HTERT RPE-1 (cell line): Measurements from ENCODE around the gene MRRF.

Experiments used
- in situ Hi-C: fragments of 300-500 bp; cut with MboI; formaldehyde crosslinking; loops from 4 replicates; pipeline ENCODE4 v1.14.3; 2020; ENCODE audit warnings: low sequenced_read_pairs

The MRRF gene

DNA sequence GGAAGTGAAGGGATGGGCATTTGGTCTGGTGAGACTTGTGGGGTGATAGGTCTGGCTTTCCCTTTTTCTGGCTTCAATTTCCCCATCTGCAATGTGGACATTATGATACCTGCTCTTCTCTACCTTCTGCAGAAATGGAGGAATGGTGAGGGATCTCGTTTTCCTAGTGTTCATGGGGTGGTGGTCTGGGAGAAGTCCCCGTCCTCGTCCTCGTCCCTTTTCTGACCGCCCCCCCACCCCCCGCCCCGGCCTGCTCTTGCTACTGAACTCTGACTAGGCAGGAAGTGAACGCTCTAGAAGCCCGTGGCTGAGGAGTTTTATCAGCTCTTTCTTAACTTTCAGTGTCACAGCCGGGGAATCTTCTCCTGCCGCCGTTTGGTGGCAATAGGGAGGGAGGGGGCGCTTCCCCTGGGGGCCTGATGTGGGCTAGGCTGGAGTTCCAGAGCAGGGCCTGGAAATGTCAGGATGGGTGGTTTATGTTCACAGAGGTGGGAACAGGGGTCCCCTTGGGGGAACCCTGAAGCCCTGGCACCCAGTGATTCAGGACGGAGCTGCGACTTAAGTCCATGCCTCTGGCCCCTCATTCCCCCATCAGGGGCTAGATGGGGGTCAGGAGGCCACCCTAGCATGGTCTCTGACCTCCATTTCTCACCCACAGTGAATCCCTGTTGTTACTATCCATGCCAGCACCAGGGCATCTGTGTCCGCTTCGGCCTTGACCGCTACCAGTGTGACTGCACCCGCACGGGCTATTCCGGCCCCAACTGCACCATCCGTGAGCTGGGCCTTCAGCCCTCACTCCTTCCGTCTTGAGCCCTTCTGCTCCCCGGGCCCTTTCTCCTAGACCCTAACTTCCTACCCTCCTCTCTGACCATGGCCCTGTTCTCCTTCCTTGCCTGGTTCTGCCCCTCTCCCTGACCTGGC, 112.8 kb downstream of the MRRF start:
- in situ Hi-C loops: no loop called here

DNA sequence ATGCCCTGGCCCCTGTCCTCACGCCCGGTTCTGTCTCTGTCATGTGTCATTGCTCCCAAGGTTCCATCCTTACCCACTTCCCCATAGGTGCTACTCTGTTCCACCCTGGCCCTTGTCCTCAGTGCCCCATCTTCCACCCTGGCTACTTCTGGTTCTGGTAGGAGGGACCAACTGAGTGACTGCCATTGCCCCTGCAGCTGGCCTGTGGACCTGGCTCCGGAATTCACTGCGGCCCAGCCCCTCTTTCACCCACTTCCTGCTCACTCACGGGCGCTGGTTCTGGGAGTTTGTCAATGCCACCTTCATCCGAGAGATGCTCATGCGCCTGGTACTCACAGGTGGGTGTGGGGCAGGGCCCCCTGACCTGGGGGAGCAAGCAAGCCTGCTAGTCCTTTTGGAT, 113.6 kb downstream of the MRRF start:
- in situ Hi-C loops: no loop called here

DNA sequence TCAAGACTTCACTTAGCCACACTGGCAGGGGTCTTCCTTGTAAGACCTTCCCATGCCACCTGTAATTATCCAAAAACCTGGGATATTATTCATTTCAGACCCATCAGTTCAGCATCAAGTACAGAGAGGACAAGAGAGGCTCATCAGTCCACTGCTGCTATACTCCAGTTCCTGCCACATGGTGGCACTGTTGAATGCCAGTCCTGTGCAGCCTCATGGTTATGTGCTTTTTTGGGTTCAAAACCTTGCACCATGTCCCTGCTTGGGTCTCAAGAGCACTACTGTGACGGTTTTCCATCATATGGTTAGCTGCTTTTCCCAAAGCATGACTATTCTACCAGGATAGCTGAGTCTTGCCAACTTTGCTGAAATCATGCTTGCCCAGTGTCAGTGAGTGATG, 114.7 kb downstream of the MRRF start:
- in situ Hi-C loops: no loop called here

DNA sequence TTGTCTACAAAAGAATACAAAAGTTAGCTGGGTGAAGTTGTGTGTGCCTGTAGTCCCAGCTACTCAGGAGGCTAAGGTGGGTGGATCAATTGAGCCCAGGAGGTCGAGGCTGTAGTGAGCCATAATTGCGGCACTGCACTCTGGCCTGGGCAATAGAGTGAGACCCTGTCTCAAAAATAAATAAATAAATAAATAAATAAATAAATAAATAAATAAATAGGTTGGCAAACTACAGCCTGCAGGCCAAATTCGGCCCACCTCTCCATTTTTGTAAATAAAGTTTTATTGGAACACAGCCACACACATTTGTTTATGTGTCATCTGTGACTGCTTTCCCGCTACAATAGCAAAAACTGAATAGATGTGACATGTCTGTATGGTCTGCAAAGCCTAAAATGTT, 115.6 kb downstream of the MRRF start:
- in situ Hi-C loops: no loop called here
